Mesendoderm (in vitro differentiated cells): ENCODE data around the gene SLC6A20.
A peak's percentile ranks its signal among the peaks of the same experiment; 100 is the strongest.

ENCODE experiments used
- DNase-seq: peaks from one replicate; pipeline ENCODE4 v3.0.0; 2013
- H2AK5ac ChIP-seq: 2 replicates; pipeline ENCODE4 v1.6.1; 2013; ENCODE audit warnings: low read length, inconsistent platforms
- H2BK120ac ChIP-seq: 2 replicates; pipeline ENCODE4 v1.6.1; 2013; ENCODE audit warnings: low read depth, mild to moderate bottlenecking, low read length, moderate library complexity, mixed read lengths
- H2BK15ac ChIP-seq: replicated peaks from 2 replicates; pipeline ENCODE4 v1.6.1; 2013; ENCODE audit warnings: low read depth, mild to moderate bottlenecking, moderate library complexity
- H2BK5ac ChIP-seq: 2 replicates; pipeline ENCODE4 v1.6.1; 2013; ENCODE audit warnings: low read length, inconsistent platforms
- H3K18ac ChIP-seq: 2 replicates; pipeline ENCODE4 v1.6.1; 2013; ENCODE audit warnings: mild to moderate bottlenecking, low read length, mixed read lengths
- H3K23ac ChIP-seq: one replicate; pipeline ENCODE4 v1.6.1; 2013; ENCODE audit warnings: low read length
- H3K27ac ChIP-seq: 2 replicates; pipeline ENCODE4 v1.5.1; 2013; ENCODE audit warnings: low read depth, mild to moderate bottlenecking, inconsistent platforms, low read length, moderate library complexity
- H3K27me3 ChIP-seq: 2 replicates; pipeline ENCODE4 v1.6.1; 2013; ENCODE audit warnings: low read length, control low read depth, mild to moderate bottlenecking, inconsistent platforms; ENCODE audit not compliant: insufficient read depth, poor library complexity
- H3K36me3 ChIP-seq: 2 replicates; pipeline ENCODE4 v1.6.1; 2013; ENCODE audit warnings: low read length, inconsistent platforms; ENCODE audit not compliant: control insufficient read depth, insufficient read depth
- H3K4ac ChIP-seq: one replicate; pipeline ENCODE4 v1.6.1; 2013; ENCODE audit warnings: low read depth, mild to moderate bottlenecking, low read length, moderate library complexity
- H3K4me1 ChIP-seq: 2 replicates; pipeline ENCODE4 v1.6.1; 2013; ENCODE audit warnings: low read depth, low read length, inconsistent platforms; ENCODE audit not compliant: control insufficient read depth
- H3K4me2 ChIP-seq: 2 replicates; pipeline ENCODE4 v1.6.1; 2013; ENCODE audit warnings: low read length
- H3K4me3 ChIP-seq: 2 replicates; pipeline ENCODE4 v1.5.1; 2013; ENCODE audit warnings: mild to moderate bottlenecking, low read length
- H3K56ac ChIP-seq: one replicate; pipeline ENCODE4 v1.6.1; 2013; ENCODE audit warnings: low read length
- H3K79me1 ChIP-seq: 2 replicates; pipeline ENCODE4 v1.6.1; 2013; ENCODE audit warnings: low read length, inconsistent platforms
- H3K79me2 ChIP-seq: 2 replicates; pipeline ENCODE4 v1.6.1; 2013; ENCODE audit warnings: mild to moderate bottlenecking, low read length; ENCODE audit not compliant: control insufficient read depth, insufficient read depth
- H3K9ac ChIP-seq: 2 replicates; pipeline ENCODE4 v1.6.1; 2013; ENCODE audit warnings: low read length, inconsistent platforms
- H4K5ac ChIP-seq: one replicate; pipeline ENCODE4 v1.6.1; 2013; ENCODE audit warnings: low read length
- H4K8ac ChIP-seq: one replicate; pipeline ENCODE4 v1.6.1; 2013; ENCODE audit warnings: low read depth, mild to moderate bottlenecking, control low read depth, low read length, moderate library complexity
- WGBS: extraction: QIAGEN DNeasy Blood & Tissue Kit; methylation state at CpG from one replicate; pipeline ENCODE4 v1.1.7; 2013; ENCODE audit warnings: low lambda C conversion rate, missing lambda C conversion rate; ENCODE audit not compliant: insufficient coverage; ENCODE audit errors: extremely low coverage; 5-methylcytosine and 5-hydroxymethylcytosine counted together

Gene SLC6A20

DNA sequence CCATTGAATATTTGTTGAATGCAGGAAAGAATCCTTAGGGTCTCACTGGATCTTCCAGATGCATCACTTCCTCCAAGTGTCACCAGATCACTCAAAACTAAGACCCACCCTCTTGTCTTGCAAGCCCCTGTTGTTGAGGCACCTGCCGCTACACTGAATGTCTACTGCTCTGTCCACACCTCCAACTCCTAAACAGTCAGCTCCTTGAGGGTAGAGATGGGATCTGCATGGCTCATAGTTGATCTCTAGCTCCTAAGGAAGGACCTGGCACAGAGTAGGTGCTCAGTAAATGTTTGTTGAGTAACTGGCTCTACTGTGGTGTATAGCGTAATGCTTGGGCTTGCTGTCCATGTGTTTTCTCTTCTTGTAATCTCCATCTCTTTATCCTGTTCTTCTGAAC, 8.8 kb downstream of the SLC6A20 start:
- no peak for DNase-seq
- no peaks in the 10 kb centered on the region for H3K4me1 ChIP-seq
- WGBS, result no CpG with 5 or more reads among the region's 2 CpGs
- H3K23ac ChIP-seq, result no peak overlapping the region
- no peaks in the 10 kb centered on the region for H3K27me3 ChIP-seq
- no peaks in the 10 kb centered on the region for H3K79me2 ChIP-seq
- H3K79me1 ChIP-seq, result no peaks in the 10 kb centered on the region
- H2AK5ac ChIP-seq, result no peak overlapping the region
- no peak overlapping the region for H3K56ac ChIP-seq
- H3K36me3 ChIP-seq, result no peaks in the 10 kb centered on the region
- H4K8ac ChIP-seq, result no peak overlapping the region
- no peak overlapping the region for H3K4me2 ChIP-seq
- H4K5ac ChIP-seq, result no peak overlapping the region
- no peak overlapping the region for H2BK15ac ChIP-seq
- H2BK120ac ChIP-seq, result no peak overlapping the region
- no peak overlapping the region for H3K27ac ChIP-seq
- no peak overlapping the region for H2BK5ac ChIP-seq
- H3K9ac ChIP-seq, result no peak overlapping the region
- no peak overlapping the region for H3K4ac ChIP-seq
- no peak overlapping the region for H3K18ac ChIP-seq
- no peak overlapping the region for H3K4me3 ChIP-seq

DNA sequence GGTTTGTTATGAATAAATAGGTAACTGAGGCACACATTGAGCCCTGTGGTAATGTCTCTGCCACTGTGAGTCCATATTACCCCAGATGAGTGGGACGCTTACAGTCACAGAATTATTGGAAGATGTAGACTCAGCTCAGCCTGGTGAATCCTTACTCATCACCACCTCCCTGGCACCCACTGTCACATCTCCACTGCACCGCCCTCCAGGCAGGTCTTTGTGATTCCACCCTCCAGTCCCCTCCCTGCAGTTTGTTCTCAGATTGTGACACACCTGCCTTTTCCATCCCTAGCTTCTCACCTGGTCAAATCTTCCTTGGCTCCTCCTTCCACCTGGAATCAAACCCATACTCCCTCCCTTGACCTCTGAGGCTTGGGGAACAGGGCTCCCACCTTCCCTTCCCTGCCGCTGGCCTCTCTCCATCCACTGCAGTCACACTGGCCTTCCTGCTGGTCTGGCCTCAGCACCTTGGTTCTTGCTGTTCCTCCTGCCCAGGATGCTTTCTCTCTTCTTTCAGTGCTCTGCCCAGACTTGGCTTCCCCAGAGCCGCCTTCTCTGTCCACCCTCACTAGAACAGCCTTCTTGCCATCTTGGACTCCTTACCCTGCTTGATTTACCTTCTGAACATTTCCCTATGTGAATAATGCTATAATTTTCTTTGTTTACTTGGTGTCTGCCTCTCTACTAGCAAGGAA, 9.4 kb downstream of the SLC6A20 start:
- no peaks in the 10 kb centered on the region for H3K27me3 ChIP-seq
- no peak overlapping the region for H3K4me2 ChIP-seq
- no peak overlapping the region for H3K27ac ChIP-seq
- no peak overlapping the region for H4K5ac ChIP-seq
- no peak overlapping the region for H3K4ac ChIP-seq
- no peak overlapping the region for H3K18ac ChIP-seq
- no peak overlapping the region for H2BK120ac ChIP-seq
- no peak overlapping the region for H3K56ac ChIP-seq
- H3K9ac ChIP-seq, result no peak overlapping the region
- no peaks in the 10 kb centered on the region for H3K4me1 ChIP-seq
- no peak overlapping the region for H3K23ac ChIP-seq
- H2AK5ac ChIP-seq, result no peak overlapping the region
- no peak overlapping the region for H3K4me3 ChIP-seq
- no CpG with 5 or more reads among the region's 4 CpGs for WGBS
- no peak overlapping the region for H2BK5ac ChIP-seq
- no peak overlapping the region for H2BK15ac ChIP-seq
- H3K79me1 ChIP-seq, result no peaks in the 10 kb centered on the region
- H3K79me2 ChIP-seq, result no peaks in the 10 kb centered on the region
- no peak for DNase-seq
- no peaks in the 10 kb centered on the region for H3K36me3 ChIP-seq
- H4K8ac ChIP-seq, result no peak overlapping the region

DNA sequence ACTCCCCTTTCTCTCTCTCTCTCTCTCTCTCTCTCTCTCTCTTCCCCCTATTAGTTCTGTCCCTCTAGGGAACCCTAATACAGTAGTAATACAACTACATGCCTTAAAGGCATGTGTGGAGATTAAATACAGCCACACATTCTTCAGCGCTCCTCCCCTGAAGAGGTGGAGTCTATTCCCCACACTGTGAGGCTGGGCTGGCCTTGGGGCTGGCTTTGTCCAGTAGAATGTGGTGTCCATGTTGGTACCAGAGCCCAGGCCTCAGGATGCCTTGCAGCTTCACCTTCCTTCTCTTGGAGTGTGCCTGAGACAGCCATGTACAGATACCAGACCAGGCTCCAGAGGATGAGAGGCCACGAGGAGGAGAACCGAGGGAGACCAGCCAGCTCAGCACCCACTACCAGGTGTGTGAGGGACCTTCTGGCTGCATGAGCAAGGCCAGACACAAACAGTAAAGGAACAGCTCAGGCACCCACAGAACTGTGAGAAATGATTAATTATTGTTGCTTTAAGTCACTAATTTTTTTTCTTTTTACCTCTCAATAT, 10.7 kb downstream of the SLC6A20 start:
- Histone ChIP-seq H3K23ac (no peak overlapping the region), H3K27ac (no peak overlapping the region), H3K36me3 (no peaks in the 10 kb centered on the region), H3K79me2 (no peaks in the 10 kb centered on the region), H4K8ac (no peak overlapping the region), H3K27me3 (no peaks in the 10 kb centered on the region), H3K4me3 (no peak overlapping the region), H2AK5ac (no peak overlapping the region), H2BK15ac (no peak overlapping the region), H3K4ac (no peak overlapping the region), H3K18ac (no peak overlapping the region), H3K56ac (no peak overlapping the region), H3K4me2 (no peak overlapping the region), H4K5ac (no peak overlapping the region), H2BK120ac (no peak overlapping the region), H2BK5ac (no peak overlapping the region), H3K79me1 (no peaks in the 10 kb centered on the region), H3K4me1 (no peaks in the 10 kb centered on the region), H3K9ac (no peak overlapping the region)
- WGBS, result no CpG with 5 or more reads among the region's 3 CpGs
- DNase-seq, result no peak

DNA sequence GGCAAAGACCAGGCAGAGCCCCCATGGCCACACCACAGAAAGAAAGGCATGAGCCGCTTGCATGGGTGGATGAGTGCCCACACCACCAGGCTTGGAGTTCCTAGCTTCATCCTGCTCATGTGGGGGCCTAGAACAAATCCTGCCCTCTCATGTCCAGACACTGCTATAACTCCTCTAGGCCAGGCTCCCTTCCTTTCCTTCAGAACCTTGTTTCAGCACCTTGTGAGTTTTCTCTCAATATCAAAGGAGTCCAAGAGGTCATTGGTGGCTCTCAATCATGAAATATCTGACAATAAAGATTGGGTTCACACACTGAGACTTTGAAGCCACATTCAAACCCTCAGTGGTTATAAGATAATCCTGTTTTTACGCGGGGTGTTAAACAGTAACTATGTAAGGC, 12.7 kb downstream of the SLC6A20 start:
- no peak overlapping the region for H3K4ac ChIP-seq
- H3K27ac ChIP-seq, result no peak overlapping the region
- no peak overlapping the region for H4K5ac ChIP-seq
- no peaks in the 10 kb centered on the region for H3K79me1 ChIP-seq
- DNase-seq, result peak; percentile 18
- H3K18ac ChIP-seq, result no peak overlapping the region
- H3K23ac ChIP-seq, result no peak overlapping the region
- no peak overlapping the region for H2BK5ac ChIP-seq
- no peak overlapping the region for H3K9ac ChIP-seq
- H3K27me3 ChIP-seq, result no peaks in the 10 kb centered on the region
- no peak overlapping the region for H3K4me2 ChIP-seq
- no peak overlapping the region for H4K8ac ChIP-seq
- no peaks in the 10 kb centered on the region for H3K4me1 ChIP-seq
- H2AK5ac ChIP-seq, result no peak overlapping the region
- H3K56ac ChIP-seq, result no peak overlapping the region
- no peaks in the 10 kb centered on the region for H3K36me3 ChIP-seq
- WGBS, result no CpG with 5 or more reads among the region's 3 CpGs
- no peak overlapping the region for H2BK15ac ChIP-seq
- no peak overlapping the region for H2BK120ac ChIP-seq
- no peaks in the 10 kb centered on the region for H3K79me2 ChIP-seq
- no peak overlapping the region for H3K4me3 ChIP-seq

DNA sequence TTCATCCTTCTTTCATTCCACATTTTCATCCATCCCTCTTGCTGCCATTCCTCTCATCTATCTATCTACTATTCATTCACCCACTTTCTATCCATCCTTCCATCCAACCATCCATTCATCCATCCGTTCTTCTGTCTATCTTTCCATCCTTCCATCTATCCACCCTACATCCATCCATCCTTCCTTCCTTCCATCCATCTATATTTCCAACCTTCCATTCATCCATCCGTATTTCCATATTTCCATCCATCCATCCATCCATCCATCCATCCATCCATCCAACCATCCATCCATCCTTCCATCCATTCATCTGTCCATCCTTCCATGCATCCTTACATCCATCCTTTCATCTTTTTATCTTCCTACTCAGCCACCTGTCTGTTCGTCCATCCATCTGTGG, 14.0 kb downstream of the SLC6A20 start:
- Histone ChIP-seq H3K36me3 (no peaks in the 10 kb centered on the region), H3K79me2 (no peaks in the 10 kb centered on the region), H3K27ac (no peak overlapping the region), H2BK5ac (no peak overlapping the region), H3K56ac (no peak overlapping the region), H4K5ac (no peak overlapping the region), H3K18ac (no peak overlapping the region), H4K8ac (no peak overlapping the region), H3K27me3 (no peaks in the 10 kb centered on the region), H3K4me3 (no peak overlapping the region), H3K4me2 (no peak overlapping the region), H2BK15ac (no peak overlapping the region), H3K4me1 (no peaks in the 10 kb centered on the region), H2AK5ac (no peak overlapping the region), H3K4ac (no peak overlapping the region), H3K23ac (no peak overlapping the region), H3K9ac (no peak overlapping the region), H2BK120ac (no peak overlapping the region), H3K79me1 (no peaks in the 10 kb centered on the region)
- 99% methylated on average over 2 of the region's 3 CpGs for WGBS
- no peak for DNase-seq

DNA sequence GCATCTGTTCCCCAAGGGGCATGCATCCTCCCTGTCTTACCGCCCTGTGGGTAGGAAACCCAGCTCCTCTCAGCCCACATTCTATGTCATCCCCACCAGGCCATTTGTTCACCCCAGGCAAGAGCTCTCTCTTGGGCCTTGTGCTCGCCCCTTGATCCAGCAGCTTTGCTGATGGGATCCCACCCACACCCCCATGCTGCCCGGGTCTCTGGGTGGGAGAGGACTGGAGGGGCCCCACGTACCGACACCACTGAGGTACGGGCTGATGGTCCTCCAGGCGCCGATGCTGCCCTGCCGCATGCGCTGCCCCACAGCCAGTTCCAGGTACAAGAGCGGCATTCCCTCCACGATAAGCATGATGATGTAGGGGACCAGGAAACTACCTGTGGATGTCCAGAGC, 14.5 kb downstream of the SLC6A20 start:
- H3K4me2 ChIP-seq, result no peak overlapping the region
- H3K18ac ChIP-seq, result no peak overlapping the region
- no peak overlapping the region for H3K27ac ChIP-seq
- no peaks in the 10 kb centered on the region for H3K27me3 ChIP-seq
- H3K79me1 ChIP-seq, result no peaks in the 10 kb centered on the region
- H3K4me1 ChIP-seq, result no peaks in the 10 kb centered on the region
- no peak overlapping the region for H3K4me3 ChIP-seq
- H2AK5ac ChIP-seq, result no peak overlapping the region
- no peak overlapping the region for H3K4ac ChIP-seq
- H3K79me2 ChIP-seq, result no peaks in the 10 kb centered on the region
- no peaks in the 10 kb centered on the region for H3K36me3 ChIP-seq
- no peak overlapping the region for H3K56ac ChIP-seq
- H4K8ac ChIP-seq, result no peak overlapping the region
- H4K5ac ChIP-seq, result no peak overlapping the region
- no CpG with 5 or more reads among the region's 12 CpGs for WGBS
- no peak overlapping the region for H2BK15ac ChIP-seq
- H3K9ac ChIP-seq, result no peak overlapping the region
- H3K23ac ChIP-seq, result no peak overlapping the region
- H2BK5ac ChIP-seq, result no peak overlapping the region
- no peak overlapping the region for H2BK120ac ChIP-seq
- DNase-seq, result no peak
